ENCODE data around the gene PLAAT5. TPM values are rescaled to one million over a fixed set of nuclear protein-coding genes. Genes with fewer than 3 reads are reported as not detected.

Gene PLAAT5
- total RNA-seq, 1 experiment from 2014 or later: not detected

DNA sequence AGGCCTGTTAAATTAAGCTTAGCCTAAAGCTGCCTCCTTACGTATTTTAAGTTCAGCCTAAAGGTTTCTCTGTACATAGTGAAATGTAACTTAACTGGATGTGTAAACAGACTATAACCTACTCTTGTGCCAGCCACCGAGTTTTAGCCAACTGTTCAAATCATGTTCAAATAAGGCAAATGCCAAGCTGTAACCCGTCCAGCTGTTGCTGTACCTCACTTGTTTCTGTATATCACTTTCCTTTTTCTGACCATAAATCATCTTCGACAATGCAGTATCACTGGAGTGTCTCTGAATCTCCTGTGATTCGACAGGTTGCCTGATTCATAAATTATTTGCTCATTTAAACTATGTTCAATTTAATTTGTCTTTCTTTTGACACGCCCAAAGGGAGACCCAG, 4.0 kb upstream of the PLAAT5 start:
- Histone ChIP-seq H3K4me3 (no peak overlapping the region), H3K27me3 (ENCODE audit: insufficient read depth, low read depth) (no peaks in the 10 kb centered on the region), H3K4me1 (replicated peaks; ENCODE audit: insufficient read depth) (no peaks in the 10 kb centered on the region), H3K9me2 (ENCODE audit: insufficient read depth) (no peaks in the 10 kb centered on the region), H3K9me3 (ENCODE audit: insufficient read depth, low read depth) (peaks cover 11% of the 10 kb centered on the region), H3K79me2 (ENCODE audit: low read depth) (no peaks in the 10 kb centered on the region), H2AFZ (no peak overlapping the region), H3F3A (ENCODE audit: insufficient read depth, low read depth) (no peaks in the 10 kb centered on the region), H3K27ac (no peak overlapping the region), H4K20me1 (ENCODE audit: insufficient read depth) (no peaks in the 10 kb centered on the region), H3K36me3 (ENCODE audit: low read depth) (no peaks in the 10 kb centered on the region), H3K4me2 (no peak overlapping the region)
- ChIA-PET POLR2A (ENCODE audit: unreplicated experiment) (no interaction called here), CTCF (interaction anchor here (0.5 kb wide), 1 partner anchor 12 kb away, joined by 6 read pairs; no protein-coding TSS in a partner anchor)
- BruUV-seq (replicated peaks): no TSS peak
- intact Hi-C loops (cut with micrococcal nuclease; ENCODE audit: unreplicated experiment): no loop called here
- TF ChIP-seq, protein P1, sequence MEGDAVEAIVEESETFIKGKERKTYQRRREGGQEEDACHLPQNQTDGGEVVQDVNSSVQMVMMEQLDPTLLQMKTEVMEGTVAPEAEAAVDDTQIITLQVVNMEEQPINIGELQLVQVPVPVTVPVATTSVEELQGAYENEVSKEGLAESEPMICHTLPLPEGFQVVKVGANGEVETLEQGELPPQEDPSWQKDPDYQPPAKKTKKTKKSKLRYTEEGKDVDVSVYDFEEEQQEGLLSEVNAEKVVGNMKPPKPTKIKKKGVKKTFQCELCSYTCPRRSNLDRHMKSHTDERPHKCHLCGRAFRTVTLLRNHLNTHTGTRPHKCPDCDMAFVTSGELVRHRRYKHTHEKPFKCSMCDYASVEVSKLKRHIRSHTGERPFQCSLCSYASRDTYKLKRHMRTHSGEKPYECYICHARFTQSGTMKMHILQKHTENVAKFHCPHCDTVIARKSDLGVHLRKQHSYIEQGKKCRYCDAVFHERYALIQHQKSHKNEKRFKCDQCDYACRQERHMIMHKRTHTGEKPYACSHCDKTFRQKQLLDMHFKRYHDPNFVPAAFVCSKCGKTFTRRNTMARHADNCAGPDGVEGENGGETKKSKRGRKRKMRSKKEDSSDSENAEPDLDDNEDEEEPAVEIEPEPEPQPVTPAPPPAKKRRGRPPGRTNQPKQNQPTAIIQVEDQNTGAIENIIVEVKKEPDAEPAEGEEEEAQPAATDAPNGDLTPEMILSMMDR (conservative IDR thresholded peaks at IDR 0.05): no peak
- no peak for TF ChIP-seq EZH2 (IDR thresholded peaks at IDR 0.05; ENCODE audit: low read depth)
- DNase-seq: no peak

DNA sequence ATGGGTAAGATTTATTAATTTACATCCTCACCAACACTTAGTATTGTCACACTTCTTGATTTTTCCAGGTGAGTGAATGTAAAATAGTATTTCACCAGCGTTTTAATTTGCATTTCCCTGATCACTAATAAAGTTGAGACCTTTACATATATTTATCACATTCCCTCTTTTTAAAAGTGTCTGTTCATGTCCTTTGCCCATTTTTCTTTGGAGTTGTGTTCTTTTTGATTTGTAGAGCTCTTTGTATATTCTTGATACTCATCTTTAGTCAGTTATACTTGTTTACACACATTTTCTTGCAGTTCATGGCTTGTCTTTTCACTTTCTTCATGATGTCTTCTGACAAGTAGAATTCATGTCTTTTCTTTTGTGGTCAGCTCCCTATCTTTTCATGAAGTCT, 2.2 kb upstream of the PLAAT5 start:
- Histone ChIP-seq H3K27ac (no peak overlapping the region), H3K36me3 (ENCODE audit: low read depth) (no peaks in the 10 kb centered on the region), H3K4me1 (replicated peaks; ENCODE audit: insufficient read depth) (no peaks in the 10 kb centered on the region), H3K79me2 (ENCODE audit: low read depth) (no peaks in the 10 kb centered on the region), H3K9me3 (ENCODE audit: insufficient read depth, low read depth) (no peaks in the 10 kb centered on the region; the same call in 1 of the 2 replicates), H3K27me3 (ENCODE audit: insufficient read depth, low read depth) (no peaks in the 10 kb centered on the region), H3F3A (ENCODE audit: insufficient read depth, low read depth) (no peaks in the 10 kb centered on the region), H3K4me2 (no peak overlapping the region), H4K20me1 (ENCODE audit: insufficient read depth) (no peaks in the 10 kb centered on the region), H3K9me2 (ENCODE audit: insufficient read depth) (no peaks in the 10 kb centered on the region), H2AFZ (no peak overlapping the region), H3K4me3 (no peak overlapping the region)
- TF ChIP-seq, protein P1 (conservative IDR thresholded peaks at IDR 0.05): no peak
- no peak for TF ChIP-seq EZH2 (IDR thresholded peaks at IDR 0.05; ENCODE audit: low read depth)
- intact Hi-C loops (cut with micrococcal nuclease; ENCODE audit: unreplicated experiment): no loop called here
- ChIA-PET POLR2A (ENCODE audit: unreplicated experiment) (no interaction called here), CTCF (no interaction called here)
- BruUV-seq (replicated peaks): no TSS peak
- DNase-seq: no peak

DNA sequence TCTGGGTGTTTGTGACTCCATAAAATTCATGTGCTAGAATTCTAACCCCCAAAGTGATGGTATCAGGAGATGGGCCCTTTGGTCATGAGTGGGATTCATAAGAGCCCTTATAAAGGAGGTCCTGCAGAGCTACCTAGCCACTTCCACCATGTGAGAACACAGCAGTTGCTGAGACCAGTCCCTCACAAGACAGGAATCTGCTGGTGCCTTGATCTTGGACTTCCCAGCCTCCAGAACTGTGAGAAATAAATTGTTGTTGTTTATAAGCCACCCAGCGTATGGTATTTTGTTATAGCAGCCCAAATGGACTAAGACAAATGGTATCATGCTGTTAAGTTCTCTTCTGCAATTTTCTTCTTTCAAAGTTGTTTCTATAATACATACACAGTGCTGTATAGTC, 1.5 kb upstream of the PLAAT5 start:
- H3K4me1 ChIP-seq (replicated peaks; ENCODE audit: insufficient read depth): no peaks in the 10 kb centered on the region
- H3K27me3 ChIP-seq (ENCODE audit: insufficient read depth, low read depth): no peaks in the 10 kb centered on the region
- DNase-seq: no peak
- H3K36me3 ChIP-seq (ENCODE audit: low read depth): no peaks in the 10 kb centered on the region
- intact Hi-C loops (cut with micrococcal nuclease; ENCODE audit: unreplicated experiment): no loop called here
- H4K20me1 ChIP-seq (ENCODE audit: insufficient read depth): no peaks in the 10 kb centered on the region
- BruUV-seq (replicated peaks): no TSS peak
- no peaks in the 10 kb centered on the region for H3K79me2 ChIP-seq (ENCODE audit: low read depth)
- ChIA-PET POLR2A (ENCODE audit: unreplicated experiment) (no interaction called here), CTCF (no interaction called here)
- H3K27ac ChIP-seq: no peak overlapping the region
- no peak for TF ChIP-seq EZH2 (IDR thresholded peaks at IDR 0.05; ENCODE audit: low read depth)
- TF ChIP-seq, protein P1 (conservative IDR thresholded peaks at IDR 0.05): no peak
- H3K9me2 ChIP-seq (ENCODE audit: insufficient read depth): no peaks in the 10 kb centered on the region
- H3F3A ChIP-seq (ENCODE audit: insufficient read depth, low read depth): no peaks in the 10 kb centered on the region
- H3K4me2 ChIP-seq: no peak overlapping the region
- no peak overlapping the region for H3K4me3 ChIP-seq
- H3K9me3 ChIP-seq (ENCODE audit: insufficient read depth, low read depth): no peaks in the 10 kb centered on the region; the same call in 1 of the 2 replicates
- no peak overlapping the region for H2AFZ ChIP-seq

All from PC-9 (cell line).